GM18867 (cell line): Measurements from ENCODE around the gene COMT.
A peak's percentile ranks its signal among the peaks of the same experiment; 100 is the strongest.
"Not testable (repeated sequence)": the region's sequence is repeated elsewhere in the genome, so short reads cannot be mapped to it uniquely, and the experiment has no call there.

Source experiments
- ATAC-seq: cut with Tn5 transposase; IDR thresholded peaks from one replicate; pipeline ENCODE4 v1.9.1; 2021; ENCODE audit warnings: mild to moderate bottlenecking, moderate library complexity; ENCODE audit not compliant: unreplicated experiment

The COMT gene

DNA sequence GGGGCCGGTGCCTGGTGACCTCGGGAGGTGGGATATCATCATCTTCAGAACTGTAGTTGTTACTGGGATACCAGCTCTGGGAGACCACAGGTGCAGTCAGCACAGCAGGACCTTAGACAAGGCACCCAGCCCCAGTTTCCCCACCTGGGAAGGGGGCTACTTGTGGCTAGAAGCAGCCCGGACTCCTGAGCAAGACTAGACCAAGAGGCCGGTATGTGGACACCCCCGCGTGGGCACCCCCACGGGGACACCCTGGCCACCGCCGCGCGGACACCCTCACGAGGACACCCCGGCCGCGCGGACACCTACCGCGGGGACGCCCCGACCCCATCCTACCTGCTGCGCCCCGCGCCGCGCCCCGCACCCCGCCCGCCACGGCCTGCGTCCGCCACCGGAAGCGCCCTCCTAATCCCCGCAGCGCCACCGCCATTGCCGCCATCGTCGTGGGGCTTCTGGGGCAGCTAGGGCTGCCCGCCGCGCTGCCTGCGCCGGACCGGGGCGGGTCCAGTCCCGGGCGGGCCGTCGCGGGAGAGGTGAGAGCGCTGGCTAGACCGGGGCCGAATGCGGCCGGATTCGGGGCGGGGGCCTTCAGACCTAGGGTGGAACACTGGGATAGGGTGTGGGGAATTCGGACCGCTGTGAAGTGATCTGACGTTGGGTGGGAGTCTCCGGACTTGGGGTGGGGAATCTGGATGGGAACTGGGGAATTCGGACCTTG, at the start of gene COMT, which contains the start of gene TXNRD2:
Gene COMT, plus strand, starts transcription at position 408 of the 718 bp plus-strand sequence. CDS start 20,755 bp downstream, outside the sequence.
Gene TXNRD2, minus strand, starts transcription at position 454 of the 718 bp plus-strand sequence. Its CDS starts 15 bp downstream, at position 439.
- ATAC-seq, result peak; percentile 58

- ATAC-seq, result no peak
Observed at GRCh38 chr22:19892257-19892879, 49.2 kb upstream of the COMT start.

DNA sequence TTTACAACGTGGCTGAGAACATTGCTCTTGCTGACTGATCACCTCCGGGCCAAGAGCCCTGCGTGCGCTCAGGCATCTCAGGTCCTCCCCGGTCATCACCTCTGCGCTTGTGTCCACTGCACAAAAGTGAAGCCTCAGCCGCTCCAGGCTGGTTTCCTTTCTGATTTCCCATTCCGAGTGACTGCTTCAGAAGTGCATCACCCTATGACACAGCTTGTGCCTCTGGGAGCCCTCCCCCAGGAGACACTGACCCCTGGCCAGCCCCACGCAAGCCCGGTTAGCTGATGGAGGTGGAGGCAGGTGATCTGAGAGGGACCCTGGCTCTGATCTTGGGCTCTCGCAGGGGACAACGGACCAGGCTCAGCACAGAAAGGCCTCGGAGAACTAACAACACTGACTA, 48.6 kb upstream of the COMT start:
- no peak for ATAC-seq

DNA sequence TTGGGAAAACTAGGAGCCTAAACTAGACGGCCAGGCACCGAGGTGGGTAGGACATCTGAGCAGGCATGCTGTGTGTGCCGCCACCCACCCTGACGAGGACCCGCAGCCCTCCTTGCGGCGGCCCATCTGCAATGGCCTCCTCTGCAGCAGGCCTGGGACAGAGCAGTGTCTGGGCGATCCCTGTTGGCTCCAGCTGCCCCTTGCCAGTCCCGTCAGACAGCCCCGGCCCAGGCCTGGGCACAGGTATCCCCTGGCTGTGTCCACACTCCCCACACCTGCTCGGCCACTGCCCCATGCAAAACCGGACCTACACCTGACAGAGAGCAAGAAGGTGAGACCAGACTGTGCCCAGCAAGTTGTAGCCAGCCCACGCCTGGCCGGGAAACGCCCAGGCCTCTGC, 48.2 kb upstream of the COMT start:
- ATAC-seq, result no peak

DNA sequence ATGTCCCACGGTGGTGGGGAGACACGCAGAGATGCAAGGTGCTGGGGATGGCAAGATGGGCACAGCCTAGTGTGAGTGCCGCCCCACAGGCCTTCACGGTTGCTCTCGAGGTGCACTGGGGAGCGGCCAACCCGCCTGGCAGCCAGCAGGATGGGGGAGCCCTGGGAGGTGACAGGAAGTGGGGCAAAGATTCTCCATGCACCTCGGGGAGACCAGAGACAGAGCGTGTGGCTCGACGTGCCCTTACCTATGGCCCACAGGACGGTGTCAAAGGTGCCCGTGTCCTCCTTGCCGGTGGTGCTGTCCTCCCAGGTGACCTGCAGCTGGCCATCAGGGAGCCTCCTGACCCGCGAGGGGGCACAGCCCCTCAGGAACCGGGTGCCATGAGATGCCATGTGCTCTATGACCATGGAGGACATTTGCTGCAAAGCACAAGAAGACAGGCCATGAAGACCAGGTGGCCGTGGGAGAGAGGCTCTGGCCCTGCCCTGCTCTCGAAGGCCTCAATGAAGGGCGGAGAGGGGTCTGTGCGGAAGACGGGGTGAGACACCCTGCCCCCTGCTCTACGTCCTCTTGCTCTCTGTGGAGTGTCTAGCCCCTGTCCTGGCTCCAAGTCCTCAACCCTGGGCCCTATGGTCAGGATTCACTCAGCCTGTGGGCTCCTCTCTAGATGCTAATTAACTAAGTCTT, 46.3 kb upstream of the COMT start:
- no peak for ATAC-seq

- no peak for ATAC-seq
Observed at GRCh38 chr22:19896665-19897355, 44.8 kb upstream of the COMT start.

DNA sequence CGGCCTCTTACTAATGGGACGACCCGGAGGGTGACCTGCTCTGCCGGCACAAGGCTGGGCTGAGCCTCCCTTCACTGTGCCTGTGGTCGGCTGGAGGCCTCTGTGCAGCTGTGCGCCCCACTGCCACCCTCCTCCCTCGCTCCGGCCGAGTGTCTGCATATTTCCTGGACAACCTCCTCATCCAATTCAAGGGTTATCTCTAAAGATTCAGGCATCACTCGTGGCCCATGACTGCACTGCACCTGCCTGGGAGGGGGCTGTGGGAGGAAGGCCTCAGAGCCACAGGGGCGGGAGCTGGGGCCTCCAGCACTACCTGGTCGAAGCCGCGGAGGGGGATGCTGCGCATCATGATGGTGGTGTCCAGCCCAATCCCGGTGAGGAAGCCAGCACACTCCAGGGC, 43.8 kb upstream of the COMT start:
- no peak for ATAC-seq

DNA sequence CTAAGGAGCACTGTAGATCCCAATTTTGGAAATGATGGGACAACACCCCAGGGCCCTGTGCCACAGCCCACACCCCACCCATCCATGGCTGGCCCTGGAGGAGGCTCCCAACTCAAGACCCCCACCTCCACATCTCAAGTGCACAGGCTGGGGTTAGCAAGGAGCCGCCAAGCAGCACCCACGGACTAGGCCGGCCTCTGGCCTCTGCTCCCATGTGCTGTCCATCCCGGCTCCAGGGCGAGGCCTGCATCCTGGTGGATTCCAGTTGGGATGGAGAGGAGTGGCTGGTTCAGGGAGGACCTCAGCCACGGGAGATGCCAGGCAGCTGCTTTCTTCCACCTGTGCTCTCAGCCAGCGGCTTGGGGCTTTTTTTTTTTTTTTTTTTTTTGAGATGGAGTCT, 43.4 kb upstream of the COMT start:
- ATAC-seq, result no peak

DNA sequence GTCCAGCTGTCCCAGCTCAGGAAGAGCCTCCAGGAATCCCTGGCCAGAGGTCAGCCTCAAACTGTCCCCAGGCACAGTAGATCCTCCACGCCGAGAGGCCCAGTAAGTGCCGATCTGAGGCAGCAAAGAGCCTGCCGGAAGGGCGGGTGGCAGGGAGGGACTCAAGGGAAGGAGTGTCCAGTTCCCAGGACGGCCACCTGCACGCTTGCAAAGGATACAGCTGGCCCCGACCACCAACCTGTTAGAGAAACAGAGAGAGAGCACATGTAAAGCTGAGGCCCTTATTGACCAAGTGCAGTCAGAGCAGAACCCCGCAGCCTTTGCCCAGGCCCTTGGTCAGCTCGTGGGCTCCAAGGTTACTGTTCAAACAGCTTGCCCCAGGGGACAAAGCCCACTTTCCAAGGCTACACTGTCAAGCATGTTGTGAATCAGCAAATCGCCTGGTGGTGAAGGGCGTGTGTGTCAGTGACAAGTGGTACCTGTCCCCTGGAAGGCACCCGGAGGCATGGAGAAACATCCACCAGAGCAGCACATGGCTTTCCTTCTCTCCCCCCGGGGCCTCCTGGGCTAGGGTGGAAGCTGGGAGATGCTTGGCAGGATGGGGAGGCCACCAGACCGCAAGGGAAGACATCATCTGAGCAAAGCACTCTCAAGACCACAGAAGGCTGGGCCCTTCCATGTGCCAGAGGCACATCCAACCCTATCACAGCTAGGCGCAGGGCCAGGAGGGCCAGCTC, 42.6 kb upstream of the COMT start:
- no peak for ATAC-seq

GRCh38 chr22:19900707-19901436, 40.7 kb upstream of the COMT start:
- no peak for ATAC-seq

- ATAC-seq, result no peak
Observed at GRCh38 chr22:19901577-19902244, 39.9 kb upstream of the COMT start.

- ATAC-seq, result no peak
Observed at GRCh38 chr22:19902245-19902715, 39.3 kb upstream of the COMT start.

DNA sequence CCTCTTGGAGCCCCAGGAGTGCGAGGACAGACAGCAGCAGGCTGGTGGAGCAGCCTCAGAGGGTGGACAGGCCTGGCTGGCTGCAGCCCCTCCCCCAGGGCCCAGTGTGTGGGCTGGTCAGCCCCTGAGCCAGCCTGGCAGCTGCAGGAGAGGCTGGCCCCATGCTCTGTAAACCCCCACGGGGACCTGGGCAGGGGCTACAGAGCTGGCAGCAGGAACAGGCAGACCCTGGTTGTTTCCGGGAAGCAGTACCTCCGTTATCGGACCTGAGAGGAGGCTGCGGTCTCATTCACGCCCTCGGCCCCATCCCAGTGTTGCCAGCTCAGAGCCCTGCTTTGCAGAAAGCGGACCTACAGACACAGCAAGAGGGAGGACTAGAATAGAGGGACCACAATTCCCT, 38.5 kb upstream of the COMT start:
- no peak for ATAC-seq

GRCh38 chr22:19903513-19903912, 38.1 kb upstream of the COMT start:
- ATAC-seq, result no peak

DNA sequence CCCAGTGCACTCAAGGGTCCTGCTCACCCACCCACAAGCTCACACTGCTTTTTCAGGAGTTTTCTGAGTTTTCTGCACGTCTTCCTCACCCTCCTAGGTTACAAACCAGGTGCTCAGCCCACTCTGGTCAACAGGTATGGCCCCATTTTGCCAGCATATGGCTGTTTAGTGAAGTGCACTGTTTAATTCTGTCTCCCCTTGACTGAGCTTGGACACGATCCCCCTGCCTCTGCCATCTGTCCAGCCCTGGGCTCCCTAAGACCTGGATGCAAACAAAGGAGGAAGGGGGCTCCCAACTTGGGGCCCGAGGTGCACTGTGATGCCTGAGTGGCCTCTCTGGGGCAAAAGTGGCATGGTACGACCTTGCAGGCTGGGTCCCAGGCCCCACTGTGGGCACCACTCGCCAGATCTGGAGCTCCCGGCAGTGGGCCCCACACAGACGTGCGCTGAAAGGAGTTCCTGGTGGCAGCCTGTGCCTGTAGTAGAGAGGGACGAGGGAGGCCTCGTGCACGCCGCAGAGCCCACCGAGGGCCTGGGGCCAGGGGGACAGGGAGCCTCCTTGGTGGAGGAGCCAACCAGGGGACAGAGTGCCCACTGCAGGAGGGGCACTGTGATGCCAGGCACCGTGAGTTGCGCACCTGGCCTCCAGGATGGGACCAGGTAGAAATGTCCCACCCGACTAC, 37.3 kb upstream of the COMT start:
- no peak for ATAC-seq

- no peak for ATAC-seq
Observed at GRCh38 chr22:19904935-19905334, 36.6 kb upstream of the COMT start.

GRCh38 chr22:19905347-19906276, 36.0 kb upstream of the COMT start:
- ATAC-seq, result no peak

DNA sequence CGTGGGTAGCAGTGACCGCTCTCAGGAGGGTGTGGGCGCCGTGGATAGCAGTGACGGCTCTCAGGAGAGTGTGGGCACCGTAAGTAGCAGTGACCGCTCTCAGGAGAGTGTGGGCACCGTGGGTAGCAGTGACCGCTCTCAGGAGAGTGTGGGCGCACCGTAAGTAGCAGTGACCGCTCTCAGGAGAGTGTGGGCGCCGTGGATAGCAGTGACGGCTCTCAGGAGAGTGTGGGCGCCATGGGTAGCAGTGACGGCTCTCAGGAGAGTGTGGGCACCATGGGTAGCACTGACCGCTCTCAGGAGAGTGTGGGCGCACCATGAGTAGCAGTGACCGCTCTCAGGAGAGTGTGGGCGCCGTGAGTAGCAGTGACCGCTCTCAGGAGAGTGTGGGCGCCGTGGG, 34.7 kb upstream of the COMT start:
- ATAC-seq, result not testable (repeated sequence)
